ENCODE results near the gene SF3B5.
"Not testable (repeated sequence)": the region's sequence is repeated elsewhere in the genome, so short reads cannot be mapped to it uniquely, and the experiment has no call there.

SF3B5 gene

GRCh38 chr6:144104488-144104887 lies 9.1 kb upstream of the SF3B5 start:
- DNase-seq, result no peak

GRCh38 chr6:144103026-144103563 lies 7.7 kb upstream of the SF3B5 start:
- no peak for DNase-seq

- DNase-seq, result no peak
Observed at GRCh38 chr6:144098993-144099392, 3.6 kb upstream of the SF3B5 start.

- DNase-seq, result no peak
Observed at GRCh38 chr6:144094731-144095133, 641 bp downstream of the SF3B5 start.

GRCh38 chr6:144093658-144094057 lies 1.7 kb downstream of the SF3B5 start:
- DNase-seq, result no peak

GRCh38 chr6:144093236-144093635 lies 2.1 kb downstream of the SF3B5 start:
- DNase-seq, result no peak

- no peak for DNase-seq
Observed at GRCh38 chr6:144090384-144090783, 5.0 kb downstream of the SF3B5 start.

DNA sequence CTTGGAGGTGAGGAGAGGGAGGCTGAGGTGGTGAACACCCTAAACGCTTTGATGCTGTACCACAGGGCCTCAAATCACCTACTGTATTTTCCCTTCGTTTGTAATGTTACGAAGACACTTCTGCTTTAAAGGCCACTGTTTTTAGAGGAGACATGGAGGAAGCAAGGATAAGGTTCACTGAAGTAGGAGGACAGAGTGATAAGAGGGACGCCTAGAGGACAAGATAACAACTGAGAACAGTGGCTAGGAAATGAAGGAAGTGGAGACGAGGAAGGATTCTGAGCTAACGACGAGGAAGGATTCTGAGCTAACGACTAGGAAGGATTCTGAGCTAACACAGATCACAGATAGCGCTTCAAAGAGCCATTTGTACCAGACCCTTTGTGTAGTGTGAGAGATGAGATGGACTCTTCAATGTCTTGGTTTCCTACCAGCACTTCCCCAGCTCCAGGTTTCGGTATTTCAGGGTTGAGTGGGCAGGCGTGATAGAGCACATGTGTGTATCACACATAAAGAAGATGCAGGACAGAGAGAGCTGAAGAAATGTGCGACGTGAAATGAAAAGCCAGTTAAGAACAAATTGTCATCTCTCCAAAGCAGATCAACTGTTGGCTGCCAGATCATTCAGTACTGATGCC lies 7.5 kb downstream of the SF3B5 start:
- DNase-seq, result no peak

DNA sequence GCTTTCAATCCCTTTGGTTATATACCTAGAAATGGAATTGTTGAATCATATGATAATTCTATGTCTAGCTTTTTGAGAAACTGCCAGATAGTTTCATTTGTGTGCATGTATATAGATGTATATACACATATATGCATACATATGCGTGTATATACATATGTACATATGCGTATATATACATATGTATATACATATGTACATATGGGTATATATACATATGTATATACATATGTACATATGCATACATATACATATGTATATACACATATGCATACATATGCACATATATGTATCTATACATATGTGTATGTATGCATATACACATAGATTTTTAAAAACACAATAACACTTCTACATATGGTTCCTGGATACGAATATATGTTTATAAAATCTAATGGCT lies 8.4 kb downstream of the SF3B5 start:
- DNase-seq, result no peak

DNA sequence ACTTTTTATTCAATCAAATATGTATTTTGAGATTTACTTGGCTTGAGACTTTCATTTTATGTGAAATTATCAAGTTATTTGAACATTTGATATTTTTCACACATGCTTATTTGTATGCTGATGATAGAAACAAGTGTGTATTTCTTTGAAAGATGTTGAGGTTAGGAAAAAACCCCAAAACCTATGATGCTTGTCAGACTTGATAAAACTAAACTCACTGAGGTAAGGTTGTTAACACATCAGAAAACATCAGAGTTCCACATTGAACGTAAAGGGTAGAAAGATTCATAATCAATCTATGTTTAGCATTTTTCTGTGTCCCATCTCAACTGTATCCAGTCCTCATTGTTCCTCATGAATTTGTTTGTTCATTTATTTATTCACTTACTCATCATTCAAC lies 12.2 kb downstream of the SF3B5 start:
- DNase-seq, result no peak

DNA sequence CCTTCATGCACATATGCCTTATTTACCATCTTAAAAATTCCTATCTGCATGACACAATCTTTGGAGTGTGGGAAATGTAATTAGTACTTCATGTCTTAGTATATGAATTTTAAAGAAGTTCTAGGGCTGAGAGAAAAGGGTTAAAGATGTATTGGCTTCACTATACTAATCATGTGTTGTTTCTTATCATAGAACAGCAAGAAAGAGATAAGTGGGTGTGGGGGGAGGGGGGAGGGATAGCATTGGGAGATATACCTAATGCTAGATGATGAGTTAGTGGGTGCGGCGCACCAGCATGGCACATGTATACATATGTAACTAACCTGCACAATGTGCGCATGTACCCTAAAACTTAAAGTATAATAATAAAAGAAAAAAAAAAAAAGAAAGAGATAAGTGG lies 13.0 kb downstream of the SF3B5 start:
- DNase-seq, result not testable (repeated sequence)

GRCh38 chr6:144077871-144078270 lies 17.5 kb downstream of the SF3B5 start:
- DNase-seq, result no peak

GRCh38 chr6:144075875-144076274 lies 19.5 kb downstream of the SF3B5 start:
- no peak for DNase-seq

- no peak for DNase-seq
Observed at GRCh38 chr6:144075187-144075586, 20.2 kb downstream of the SF3B5 start.

- no peak for DNase-seq
Observed at GRCh38 chr6:144073024-144073423, 22.3 kb downstream of the SF3B5 start.

- no peak for DNase-seq
Observed at GRCh38 chr6:144069506-144069905, 25.9 kb downstream of the SF3B5 start.

GRCh38 chr6:144068794-144069193 lies 26.6 kb downstream of the SF3B5 start:
- DNase-seq, result no peak

DNA sequence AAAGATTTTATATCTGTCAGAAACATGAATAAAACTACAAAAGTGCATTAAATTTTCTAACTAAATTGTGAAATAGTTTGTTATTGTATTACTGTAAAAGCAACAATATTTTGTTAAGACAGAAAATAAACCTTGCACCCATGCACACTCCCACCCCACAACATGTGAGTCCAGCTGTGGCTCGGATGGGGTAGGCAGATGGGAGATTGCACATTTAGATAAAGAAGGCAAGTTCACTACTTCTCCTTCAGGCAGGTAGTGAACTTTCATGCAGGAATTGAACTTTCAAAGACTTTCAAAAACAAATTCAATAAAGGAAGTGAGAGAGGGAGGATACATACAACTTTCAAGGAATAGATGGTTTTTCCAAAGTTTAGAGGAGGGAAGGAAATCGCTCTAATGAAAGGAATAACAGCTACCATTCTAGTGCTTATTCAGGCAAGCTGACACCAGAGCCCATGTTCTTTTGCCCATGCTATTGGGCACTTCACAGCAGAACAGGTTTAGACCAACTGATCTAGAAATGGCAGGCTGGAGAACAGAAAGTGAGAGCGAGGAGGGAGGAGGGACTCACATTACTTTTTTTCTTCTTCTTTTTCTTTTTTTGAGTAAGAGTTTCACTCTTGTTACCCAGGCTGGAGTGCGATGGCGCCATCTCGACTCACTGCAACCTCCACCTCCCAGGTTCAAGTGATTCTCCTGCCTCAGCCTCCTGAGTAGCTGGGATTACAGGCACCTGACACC lies 28.5 kb downstream of the SF3B5 start:
- DNase-seq, result no peak

DNA sequence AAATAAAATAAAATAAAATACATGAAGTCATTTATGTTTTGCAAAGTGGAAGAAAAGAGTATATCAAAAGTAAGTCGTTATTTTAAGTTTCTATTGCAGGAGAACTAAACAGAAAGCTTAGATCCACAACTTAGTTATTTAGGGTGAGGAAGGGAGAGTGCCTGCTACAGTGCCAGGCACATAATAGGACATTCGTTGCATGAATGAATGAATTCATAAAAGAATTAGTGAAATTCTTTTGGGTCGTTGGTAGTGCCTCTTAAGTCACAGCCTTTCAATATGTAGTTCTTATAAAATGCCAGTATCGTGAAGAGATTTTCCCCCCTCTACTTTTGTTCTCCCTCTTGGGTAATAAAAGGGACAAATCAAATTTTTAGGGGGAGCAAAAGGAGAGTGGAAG lies 29.1 kb downstream of the SF3B5 start:
- no peak for DNase-seq

DNA sequence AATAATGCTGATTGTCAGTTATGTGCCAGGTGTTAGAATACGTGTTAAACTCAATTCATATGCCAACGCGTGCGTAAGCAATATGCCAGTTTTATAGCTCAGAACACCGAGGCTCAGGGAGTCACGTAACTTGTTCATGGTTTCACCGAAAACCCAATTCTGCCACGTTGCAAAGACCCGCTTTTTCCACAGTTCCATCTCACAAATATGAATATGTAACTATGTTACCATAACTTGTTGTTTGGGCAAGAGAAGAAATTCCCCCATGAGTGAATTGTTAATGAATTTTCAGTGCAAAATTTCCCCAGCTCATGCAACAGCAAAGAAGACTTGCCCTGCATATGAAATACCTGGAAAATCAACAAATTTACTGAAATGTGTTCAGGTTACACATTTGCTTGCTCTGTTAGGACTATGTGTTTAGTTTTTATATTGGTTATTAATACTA lies 30.1 kb downstream of the SF3B5 start:
- DNase-seq, result no peak

GRCh38 chr6:144064402-144065212 lies 30.8 kb downstream of the SF3B5 start:
- peak; percentile 48 for DNase-seq

- peak; percentile 19 for DNase-seq
Observed at GRCh38 chr6:144063744-144064401, 31.5 kb downstream of the SF3B5 start.

- DNase-seq, result no peak
Observed at GRCh38 chr6:144063246-144063743, 32.1 kb downstream of the SF3B5 start.
